Esophagus (tissue), 2 donors: ENCODE results near the gene FAM13A. TPM values are rescaled to one million over a fixed set of nuclear protein-coding genes. Genes with fewer than 3 reads are reported as not detected.

Experiments used
- polyA plus RNA-seq, 2 donors: library from polyadenylated mRNA; stranded (reverse); fragments of 200-250 nt; gene quantifications; one replicate each; pipeline ENCODE4 v1.2.3, GENCODE V29; 2013
- donor health status: healthy with polysubstance abuse.
- donor health status: Bipolar disorder and iron deficiency.

FAM13A gene
- polyA plus RNA-seq, 2 donors = 2.5 to 2.7 TPM

Other genes with a start within 250 kb of the FAM13A start
- 1 to 10 TPM; 1.8 to 1.9 TPM for gene TIGD2, start 54.3 kb upstream of the FAM13A start, polyA plus RNA-seq